Vagina (tissue), 2 donors: ENCODE data around the gene VTI1A. TPM values are rescaled to one million over a fixed set of nuclear protein-coding genes. Genes with fewer than 3 reads are reported as not detected.

Experiments used
- DNase-seq, 2 donors: peaks; one replicate each; pipeline ENCODE4 v3.0.0-alpha.2; 2017; ENCODE audit errors: extremely low spot score in 2 of 2
- H3K27ac ChIP-seq: fragments of 200-600 bp; sonication (generic); one replicate; pipeline ENCODE4 v1.5.1; 2019
- H3K27me3 ChIP-seq: fragments of 200-600 bp; sonication (generic); one replicate; pipeline ENCODE4 v1.5.1; 2019
- H3K36me3 ChIP-seq, 2 donors: fragments of 200-600 bp; sonication (generic); one replicate each; pipeline ENCODE4 v1.5.1; 2017 to 2019
- H3K4me1 ChIP-seq: fragments of 200-600 bp; sonication (generic); one replicate; pipeline ENCODE4 v1.5.1; 2019
- H3K4me3 ChIP-seq, 2 donors: fragments of 200-600 bp; sonication (generic); 1 replicate in 1 of 2; 2 replicates in 1 of 2; pipeline ENCODE4 v1.5.1; 2016 to 2019
- H3K9me3 ChIP-seq: fragments of 200-600 bp; sonication (generic); one replicate; pipeline ENCODE4 v1.5.1; 2019
- POLR2A ChIP-seq, 2 donors: fragments of 450-650 bp; IDR thresholded peaks; one replicate each; pipeline ENCODE4 v1.6.1; 2017; ENCODE audit warnings: antibody characterized with exemption in 2 of 2, mild to moderate bottlenecking in 2 of 2, moderate library complexity in 2 of 2
- POLR2AphosphoS5 ChIP-seq, 2 donors: sonication (generic); formaldehyde crosslinking; IDR thresholded peaks; one replicate each; pipeline ENCODE4 v1.9.0; 2017; ENCODE audit warnings: antibody characterized with exemption in 2 of 2, mild to moderate bottlenecking in 2 of 2, low read depth in 1 of 2; ENCODE audit not compliant: insufficient read depth in 1 of 2
- intact Hi-C: fragments of 100-400 bp; cut with DNase I; formaldehyde crosslinking; loops from one replicate; pipeline ENCODE4 v1.15.1; 2023
- total RNA-seq: library from RNA; depleted of rRNA; stranded (reverse); fragments of >200 nt; gene quantifications from one replicate; pipeline ENCODE4 v1.2.3, GENCODE V29; 2016
- TF ChIP-seq, protein P1 (sequence below), 3 experiments: fragments of 450-650 bp in 2 of 3; fragments of 200-600 bp in 1 of 3; sonication (generic) in 1 of 3; IDR thresholded peaks; one replicate each; pipeline ENCODE4 v1.5.1; 2017 to 2019; ENCODE audit warnings: antibody characterized with exemption in 3 of 3, mild to moderate bottlenecking in 2 of 3, moderate library complexity in 2 of 3

VTI1A gene
- total RNA-seq, 1 donor from 2014 or later, result 49.1 TPM

DNA sequence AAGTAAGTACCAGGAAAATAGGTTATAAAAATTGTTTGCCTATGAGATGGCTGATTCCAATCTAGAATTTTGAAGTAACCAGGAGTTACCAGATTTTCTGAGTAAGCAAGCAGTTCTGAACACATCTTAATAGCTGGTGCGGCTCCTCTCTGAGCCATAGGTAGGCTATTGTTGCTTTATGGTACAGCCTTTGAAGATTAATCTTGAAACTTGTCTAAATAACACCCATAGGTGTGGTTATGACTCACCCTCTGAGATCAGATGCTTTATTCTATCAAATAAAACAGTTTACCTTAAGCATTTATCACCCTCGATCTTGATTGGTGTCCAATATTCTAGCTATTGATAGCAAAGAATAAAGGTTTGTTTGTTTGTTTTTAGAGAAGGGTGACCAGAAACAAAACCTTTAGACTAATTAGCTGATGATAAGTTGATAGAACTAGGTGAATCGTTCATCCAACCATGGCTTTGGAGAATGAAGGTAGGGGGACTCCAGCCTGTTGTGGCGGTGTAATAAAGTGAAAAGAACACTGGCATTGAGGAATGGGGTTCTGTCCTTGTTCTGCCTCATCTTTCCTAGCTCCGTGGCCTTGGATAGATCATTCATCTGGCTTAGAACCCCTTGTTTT, 72.2 kb downstream of the VTI1A start:
- no peaks in the 10 kb centered on the region for H3K9me3 ChIP-seq
- no peak for DNase-seq
- intact Hi-C loops, result no loop called here
- H3K36me3 ChIP-seq, result no peaks in the 10 kb centered on the region
- no peak overlapping the region for H3K4me3 ChIP-seq
- no peak overlapping the region for H3K27ac ChIP-seq
- H3K27me3 ChIP-seq, result no peaks in the 10 kb centered on the region
- TF ChIP-seq POLR2AphosphoS5 (IDR thresholded peaks at IDR 0.05; ENCODE audit: insufficient read depth in 1 of 2, low read depth in 1 of 2) (no peak), POLR2A (IDR thresholded peaks at IDR 0.05) (no peak)
- TF ChIP-seq, protein P1, sequence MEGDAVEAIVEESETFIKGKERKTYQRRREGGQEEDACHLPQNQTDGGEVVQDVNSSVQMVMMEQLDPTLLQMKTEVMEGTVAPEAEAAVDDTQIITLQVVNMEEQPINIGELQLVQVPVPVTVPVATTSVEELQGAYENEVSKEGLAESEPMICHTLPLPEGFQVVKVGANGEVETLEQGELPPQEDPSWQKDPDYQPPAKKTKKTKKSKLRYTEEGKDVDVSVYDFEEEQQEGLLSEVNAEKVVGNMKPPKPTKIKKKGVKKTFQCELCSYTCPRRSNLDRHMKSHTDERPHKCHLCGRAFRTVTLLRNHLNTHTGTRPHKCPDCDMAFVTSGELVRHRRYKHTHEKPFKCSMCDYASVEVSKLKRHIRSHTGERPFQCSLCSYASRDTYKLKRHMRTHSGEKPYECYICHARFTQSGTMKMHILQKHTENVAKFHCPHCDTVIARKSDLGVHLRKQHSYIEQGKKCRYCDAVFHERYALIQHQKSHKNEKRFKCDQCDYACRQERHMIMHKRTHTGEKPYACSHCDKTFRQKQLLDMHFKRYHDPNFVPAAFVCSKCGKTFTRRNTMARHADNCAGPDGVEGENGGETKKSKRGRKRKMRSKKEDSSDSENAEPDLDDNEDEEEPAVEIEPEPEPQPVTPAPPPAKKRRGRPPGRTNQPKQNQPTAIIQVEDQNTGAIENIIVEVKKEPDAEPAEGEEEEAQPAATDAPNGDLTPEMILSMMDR (IDR thresholded peaks at IDR 0.05), result no peak
- H3K4me1 ChIP-seq, result no peaks in the 10 kb centered on the region

DNA sequence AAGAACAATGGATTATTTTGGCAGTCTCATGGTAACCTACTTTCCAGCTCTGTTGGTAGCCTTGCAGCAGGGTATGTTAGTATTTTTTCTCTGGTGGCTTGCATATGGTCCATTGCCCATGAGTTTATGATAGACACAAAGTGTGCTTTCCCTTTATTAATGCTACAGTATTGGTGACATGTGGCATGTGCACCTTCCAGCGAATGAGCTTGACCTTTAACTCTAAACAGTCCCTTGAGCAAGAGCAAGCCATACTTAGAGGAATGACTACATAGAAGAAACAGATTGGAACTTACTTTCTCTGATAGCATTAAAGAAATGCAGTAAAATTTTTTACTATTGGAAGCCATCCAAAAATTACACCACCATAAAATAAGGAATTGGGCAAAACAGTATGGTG, 73.9 kb downstream of the VTI1A start:
- Histone ChIP-seq H3K4me1 (peaks cover under 1% of the 10 kb centered on the region), H3K27me3 (no peaks in the 10 kb centered on the region), H3K36me3 (no peaks in the 10 kb centered on the region), H3K27ac (no peak overlapping the region), H3K9me3 (no peaks in the 10 kb centered on the region), H3K4me3 (no peak overlapping the region)
- TF ChIP-seq, protein P1 (IDR thresholded peaks at IDR 0.05), result no peak
- intact Hi-C loops, result no loop called here
- DNase-seq, result no peak

DNA sequence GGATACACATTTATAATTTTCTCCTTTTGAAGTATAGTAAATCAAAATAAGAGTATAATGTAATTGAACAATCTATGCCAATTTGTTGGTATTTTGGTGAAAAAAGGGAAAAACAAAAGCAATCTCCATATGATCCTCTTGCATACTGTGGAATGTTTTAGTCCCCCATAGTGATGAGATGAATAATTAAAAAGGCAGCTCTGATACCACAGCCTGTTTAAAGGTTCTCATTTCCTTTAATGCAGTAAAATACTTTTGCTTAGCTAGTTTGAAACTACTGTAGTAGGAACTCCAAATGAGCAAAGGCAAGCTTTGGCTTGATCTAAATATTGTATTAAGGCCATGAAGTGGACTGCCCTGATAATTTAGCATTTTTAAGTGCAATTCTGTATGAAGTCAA, 77.6 kb downstream of the VTI1A start:
- H3K4me3 ChIP-seq, result no peak overlapping the region
- TF ChIP-seq POLR2AphosphoS5 (IDR thresholded peaks at IDR 0.05; ENCODE audit: insufficient read depth in 1 of 2, low read depth in 1 of 2), result no peak
- TF ChIP-seq, protein P1 (IDR thresholded peaks at IDR 0.05), result no peak
- no peak for TF ChIP-seq POLR2A (IDR thresholded peaks at IDR 0.05)
- peaks cover 5% of the 10 kb centered on the region for H3K4me1 ChIP-seq
- no peak for DNase-seq
- no peaks in the 10 kb centered on the region for H3K36me3 ChIP-seq
- intact Hi-C loops, result no loop called here
- no peaks in the 10 kb centered on the region for H3K27me3 ChIP-seq
- H3K9me3 ChIP-seq, result no peaks in the 10 kb centered on the region
- H3K27ac ChIP-seq, result no peak overlapping the region

DNA sequence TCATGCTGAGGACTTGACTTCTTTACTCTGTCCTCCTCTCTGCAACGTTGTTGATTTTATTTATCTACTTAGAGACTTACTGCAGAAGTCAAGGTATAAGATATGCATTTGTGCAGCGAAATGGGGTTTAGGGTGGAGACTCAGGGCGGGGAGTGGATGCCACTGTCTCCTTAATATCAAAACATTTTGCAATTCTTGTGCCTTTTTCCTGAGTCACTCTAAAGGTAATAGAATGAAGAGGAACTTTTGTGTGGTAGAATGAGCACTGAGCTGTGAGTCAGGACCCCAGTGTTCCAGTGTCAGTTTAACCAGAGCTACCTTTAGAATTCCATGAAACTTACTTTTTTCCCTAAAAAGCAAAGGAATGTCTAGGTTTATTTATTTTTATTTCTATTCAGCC, 78.2 kb downstream of the VTI1A start:
- DNase-seq, result no peak
- Histone ChIP-seq H3K9me3 (no peaks in the 10 kb centered on the region), H3K4me1 (peaks cover 5% of the 10 kb centered on the region), H3K27me3 (no peaks in the 10 kb centered on the region), H3K27ac (no peak overlapping the region), H3K36me3 (no peaks in the 10 kb centered on the region), H3K4me3 (no peak overlapping the region)
- intact Hi-C loops, result no loop called here
- TF ChIP-seq POLR2A (IDR thresholded peaks at IDR 0.05), result no peak
- TF ChIP-seq, protein P1 (IDR thresholded peaks at IDR 0.05), result no peak
- TF ChIP-seq POLR2AphosphoS5 (IDR thresholded peaks at IDR 0.05; ENCODE audit: insufficient read depth in 1 of 2, low read depth in 1 of 2), result no peak

DNA sequence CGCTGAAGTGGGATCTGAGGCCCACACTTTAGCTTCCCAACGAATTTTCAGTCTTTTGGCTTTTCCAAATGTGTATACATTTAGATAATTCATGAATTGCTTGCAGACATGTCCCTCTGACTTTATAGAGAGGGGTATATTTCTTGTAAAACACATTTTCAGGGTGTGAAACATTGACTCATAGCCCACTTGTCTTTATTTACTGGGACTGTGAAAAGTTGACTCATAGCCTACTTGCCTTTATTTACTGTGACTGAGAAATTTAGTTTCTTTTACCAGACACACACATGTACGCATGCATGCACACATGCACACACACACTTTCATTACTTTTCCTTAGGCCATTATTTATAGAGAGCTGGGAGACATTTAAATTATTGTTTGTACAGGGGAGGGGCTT, 79.1 kb downstream of the VTI1A start:
- H3K4me3 ChIP-seq, result no peak overlapping the region
- no peak for TF ChIP-seq POLR2AphosphoS5 (IDR thresholded peaks at IDR 0.05; ENCODE audit: insufficient read depth in 1 of 2, low read depth in 1 of 2)
- TF ChIP-seq POLR2A (IDR thresholded peaks at IDR 0.05), result no peak
- TF ChIP-seq, protein P1 (IDR thresholded peaks at IDR 0.05), result no peak
- H3K27me3 ChIP-seq, result no peaks in the 10 kb centered on the region
- no peaks in the 10 kb centered on the region for H3K36me3 ChIP-seq
- DNase-seq, result no peak
- H3K27ac ChIP-seq, result no peak overlapping the region
- peaks cover 5% of the 10 kb centered on the region for H3K4me1 ChIP-seq
- intact Hi-C loops, result no loop called here
- no peaks in the 10 kb centered on the region for H3K9me3 ChIP-seq
